Activated naive CD8-positive, alpha-beta T cell (primary cell): ENCODE data around the gene AKIP1.
"Not testable (repeated sequence)": the region's sequence is repeated elsewhere in the genome, so short reads cannot be mapped to it uniquely, and the experiment has no call there.

ENCODE experiments used
- H3K27ac Mint-ChIP-seq: one replicate; pipeline ENCODE4 v1.8.0; 2021; ENCODE audit warnings: mixed read lengths
- H3K27me3 Mint-ChIP-seq: one replicate; pipeline ENCODE4 v1.8.0; 2021; ENCODE audit warnings: mixed read lengths
- H3K36me3 Mint-ChIP-seq: one replicate; pipeline ENCODE4 v1.8.0; 2021; ENCODE audit warnings: mixed read lengths
- H3K4me1 Mint-ChIP-seq: one replicate; pipeline ENCODE4 v1.8.0; 2021; ENCODE audit warnings: low read depth, mixed read lengths
- H3K4me3 Mint-ChIP-seq: one replicate; pipeline ENCODE4 v1.8.0; 2021; ENCODE audit warnings: mild to moderate bottlenecking, mixed read lengths
- H3K9me3 Mint-ChIP-seq: one replicate; pipeline ENCODE4 v1.8.0; 2021; ENCODE audit warnings: low read depth, mixed read lengths

Gene AKIP1, protein sequence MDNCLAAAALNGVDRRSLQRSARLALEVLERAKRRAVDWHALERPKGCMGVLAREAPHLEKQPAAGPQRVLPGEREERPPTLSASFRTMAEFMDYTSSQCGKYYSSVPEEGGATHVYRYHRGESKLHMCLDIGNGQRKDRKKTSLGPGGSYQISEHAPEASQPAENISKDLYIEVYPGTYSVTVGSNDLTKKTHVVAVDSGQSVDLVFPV

DNA sequence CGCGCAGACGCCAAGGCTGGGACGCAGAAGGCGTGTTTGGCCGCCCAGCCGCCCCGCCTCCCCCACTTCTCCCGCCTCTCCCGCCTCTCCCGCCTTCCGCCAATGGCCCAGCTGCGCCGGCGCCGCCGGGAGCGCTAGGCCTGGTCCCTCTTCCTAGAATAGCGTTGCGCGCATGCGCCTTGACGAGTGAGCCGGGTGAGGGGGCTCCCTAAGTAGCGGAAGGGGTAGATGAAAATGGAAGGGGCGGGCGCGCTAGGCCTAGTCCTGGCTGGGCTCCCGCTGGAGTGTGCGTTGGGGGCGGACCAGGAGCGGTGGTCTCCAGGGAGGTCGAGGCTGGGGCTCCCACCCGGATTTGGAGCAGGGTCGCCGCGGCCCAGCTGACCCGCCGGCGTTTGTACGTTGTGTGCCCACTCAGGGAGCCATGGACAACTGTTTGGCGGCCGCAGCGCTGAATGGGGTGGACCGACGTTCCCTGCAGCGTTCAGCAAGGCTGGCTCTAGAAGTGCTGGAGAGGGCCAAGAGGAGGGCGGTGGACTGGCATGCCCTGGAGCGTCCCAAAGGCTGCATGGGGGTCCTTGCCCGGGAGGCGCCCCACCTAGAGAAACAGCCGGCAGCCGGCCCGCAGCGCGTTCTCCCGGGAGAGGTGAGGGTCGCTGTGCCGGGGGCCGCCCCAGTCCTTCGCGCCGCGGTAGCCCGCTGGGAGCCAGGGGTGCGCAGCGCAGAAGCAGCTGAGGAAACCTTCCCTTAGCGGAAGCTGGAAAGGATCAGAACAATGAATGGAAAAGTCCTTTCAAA, at the start of gene AKIP1:
Gene AKIP1 (plus strand): TSS at position 161 of the 795 bp plus-strand sequence. CDS start 261 bp downstream, at position 422.
- Mint-ChIP-seq H3K9me3 (no peaks in the 10 kb centered on the region), H3K36me3 (no peaks in the 10 kb centered on the region), H3K27me3 (no peaks in the 10 kb centered on the region), H3K4me3 (peak within 1 kb of the TSS; percentile 93), H3K4me1 (peaks cover 50% of the 10 kb centered on the region), H3K27ac (peak within 1 kb of the TSS; percentile 87)

DNA sequence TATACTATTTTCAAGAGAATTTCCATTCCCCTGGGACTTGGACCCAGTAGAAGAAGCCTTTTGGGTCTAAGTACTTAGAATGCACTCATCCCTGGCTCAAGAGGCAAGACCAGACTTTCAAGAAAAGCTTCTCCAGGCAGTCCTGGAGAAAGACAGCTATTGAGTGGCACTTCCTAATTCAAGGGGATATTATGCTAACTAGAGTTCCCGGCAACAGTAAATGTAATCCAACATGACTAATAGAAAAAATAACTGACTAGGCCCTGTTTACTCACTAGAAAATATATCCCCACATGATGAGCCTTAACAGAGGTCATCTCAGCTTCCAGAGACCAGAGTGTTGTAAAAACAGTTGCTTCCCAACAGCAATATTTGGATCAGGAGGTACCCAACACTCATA, 47.2 kb upstream of the AKIP1 start:
- no peak overlapping the region for H3K4me3 Mint-ChIP-seq
- H3K9me3 Mint-ChIP-seq = no peaks in the 10 kb centered on the region
- H3K36me3 Mint-ChIP-seq = no peaks in the 10 kb centered on the region
- peaks cover 33% of the 10 kb centered on the region for H3K27me3 Mint-ChIP-seq
- no peak overlapping the region for H3K27ac Mint-ChIP-seq
- no peaks in the 10 kb centered on the region for H3K4me1 Mint-ChIP-seq

DNA sequence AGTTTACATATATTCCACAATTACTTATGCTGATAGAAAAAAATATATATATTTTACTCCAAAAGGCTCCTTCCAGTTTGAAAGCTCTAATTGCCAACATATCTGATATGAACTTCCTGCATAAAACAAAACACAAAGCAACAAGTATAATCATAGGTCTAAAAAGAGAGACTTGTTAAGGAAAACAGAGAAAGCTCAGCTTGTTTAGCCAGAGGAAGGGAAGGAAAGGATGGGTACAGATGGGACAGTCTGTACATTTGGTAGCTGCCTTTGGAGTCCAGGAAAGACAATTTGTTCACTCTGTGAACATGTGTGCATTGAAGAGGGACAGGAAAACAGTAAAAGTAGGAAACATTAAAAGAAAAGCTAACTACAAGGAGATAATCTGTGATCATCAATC, 45.7 kb upstream of the AKIP1 start:
- no peaks in the 10 kb centered on the region for H3K9me3 Mint-ChIP-seq
- H3K36me3 Mint-ChIP-seq = no peaks in the 10 kb centered on the region
- no peak overlapping the region for H3K4me3 Mint-ChIP-seq
- peaks cover 3% of the 10 kb centered on the region for H3K4me1 Mint-ChIP-seq
- H3K27ac Mint-ChIP-seq = no peak overlapping the region
- H3K27me3 Mint-ChIP-seq = peaks cover 38% of the 10 kb centered on the region

DNA sequence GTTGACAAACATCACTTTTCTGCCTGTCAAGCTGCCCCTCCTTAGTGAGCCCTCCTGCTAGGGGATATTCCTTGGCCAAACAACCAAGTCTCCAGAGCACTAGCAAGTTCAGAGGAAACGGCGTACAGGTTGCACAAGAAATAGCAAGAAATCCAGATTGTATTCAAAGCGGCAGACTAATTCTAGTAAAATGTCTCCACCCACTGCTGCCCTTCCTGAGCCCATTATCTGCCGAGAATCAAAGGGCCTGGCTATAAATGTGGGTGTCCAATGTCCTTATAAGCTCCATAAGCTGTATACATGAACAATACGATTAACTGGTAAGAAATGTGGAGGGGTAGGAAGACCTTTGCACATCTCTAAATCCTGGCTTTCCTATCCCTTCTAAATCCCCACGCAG, 44.0 kb upstream of the AKIP1 start:
- Mint-ChIP-seq H3K36me3 (no peaks in the 10 kb centered on the region), H3K9me3 (no peaks in the 10 kb centered on the region), H3K27ac (no peak overlapping the region), H3K4me1 (peaks cover 4% of the 10 kb centered on the region), H3K4me3 (no peak overlapping the region), H3K27me3 (peaks cover 37% of the 10 kb centered on the region)

DNA sequence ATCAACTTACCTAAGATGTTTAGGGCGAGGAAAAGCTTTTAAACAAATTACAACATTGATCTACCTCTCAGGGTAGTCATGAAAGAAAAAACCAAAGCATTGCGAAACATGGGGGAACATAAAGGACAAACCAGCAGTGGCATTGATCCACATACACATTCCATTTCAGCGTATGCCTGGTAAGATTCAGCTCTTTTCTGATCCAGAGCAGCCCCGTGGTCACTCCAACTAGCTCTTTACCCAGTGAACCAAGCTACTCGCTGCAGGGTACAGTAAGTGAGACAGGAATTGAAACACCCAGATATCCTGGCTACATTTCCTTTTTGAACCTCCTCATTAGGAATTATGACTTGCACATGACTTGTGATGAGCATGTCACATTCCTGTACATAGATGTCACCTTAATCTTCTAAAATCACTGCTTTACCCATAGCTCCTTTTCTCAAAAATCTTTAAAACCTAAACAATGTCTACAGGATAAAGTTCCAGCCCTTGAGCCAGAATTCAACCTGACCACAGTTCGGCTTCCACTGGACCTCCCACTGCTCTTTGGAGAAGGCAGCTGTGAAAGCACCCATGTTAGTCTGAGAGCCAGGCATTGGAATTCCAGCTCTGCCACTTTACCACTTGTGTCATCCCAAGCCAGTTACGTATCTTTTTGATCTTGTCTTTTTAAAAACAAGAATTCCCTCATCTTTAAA, 42.9 kb upstream of the AKIP1 start:
- Mint-ChIP-seq H3K9me3 (no peaks in the 10 kb centered on the region), H3K4me3 (no peak overlapping the region), H3K4me1 (peaks cover 4% of the 10 kb centered on the region), H3K27ac (no peak overlapping the region), H3K27me3 (peaks cover 39% of the 10 kb centered on the region), H3K36me3 (no peaks in the 10 kb centered on the region)

DNA sequence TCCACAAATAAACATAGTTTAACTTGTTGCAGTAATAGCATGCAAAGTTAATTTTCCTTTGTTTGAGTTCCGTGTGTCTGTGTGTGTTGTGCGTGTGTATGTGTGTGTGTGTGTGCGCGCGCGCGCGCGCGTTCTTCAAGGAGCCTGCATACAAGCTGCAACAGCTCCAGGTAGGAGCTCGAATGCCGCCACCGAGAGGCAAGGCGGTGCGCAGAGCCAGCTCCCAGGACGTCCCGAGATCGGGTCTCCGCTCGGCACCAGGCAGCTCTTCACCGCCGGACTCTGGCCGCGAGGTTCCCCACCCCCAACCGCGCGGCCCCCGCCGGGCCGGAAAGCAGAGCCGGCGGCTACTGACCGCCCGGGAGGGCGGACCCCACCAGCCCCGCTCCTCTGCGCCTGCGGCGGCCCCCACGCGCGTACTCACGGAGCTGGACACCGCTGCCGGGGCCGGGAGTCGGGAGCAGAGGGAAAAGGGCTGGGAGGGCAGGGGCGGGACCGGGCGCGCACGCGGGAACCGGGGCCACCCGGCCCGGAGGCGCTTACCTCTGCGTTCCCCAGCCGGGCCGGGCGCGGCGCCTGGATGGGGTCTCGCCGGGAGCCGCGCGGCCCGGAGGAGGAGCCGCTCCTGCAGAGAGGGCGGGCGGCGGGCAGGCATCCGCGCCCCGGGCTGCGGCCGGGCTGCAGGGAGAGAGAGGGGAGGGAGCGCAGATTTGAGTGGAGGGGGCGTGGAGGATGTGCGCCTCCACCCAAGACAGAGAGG, 40.4 kb upstream of the AKIP1 start:
- H3K9me3 Mint-ChIP-seq = no peaks in the 10 kb centered on the region
- peaks cover 27% of the 10 kb centered on the region for H3K27me3 Mint-ChIP-seq

DNA sequence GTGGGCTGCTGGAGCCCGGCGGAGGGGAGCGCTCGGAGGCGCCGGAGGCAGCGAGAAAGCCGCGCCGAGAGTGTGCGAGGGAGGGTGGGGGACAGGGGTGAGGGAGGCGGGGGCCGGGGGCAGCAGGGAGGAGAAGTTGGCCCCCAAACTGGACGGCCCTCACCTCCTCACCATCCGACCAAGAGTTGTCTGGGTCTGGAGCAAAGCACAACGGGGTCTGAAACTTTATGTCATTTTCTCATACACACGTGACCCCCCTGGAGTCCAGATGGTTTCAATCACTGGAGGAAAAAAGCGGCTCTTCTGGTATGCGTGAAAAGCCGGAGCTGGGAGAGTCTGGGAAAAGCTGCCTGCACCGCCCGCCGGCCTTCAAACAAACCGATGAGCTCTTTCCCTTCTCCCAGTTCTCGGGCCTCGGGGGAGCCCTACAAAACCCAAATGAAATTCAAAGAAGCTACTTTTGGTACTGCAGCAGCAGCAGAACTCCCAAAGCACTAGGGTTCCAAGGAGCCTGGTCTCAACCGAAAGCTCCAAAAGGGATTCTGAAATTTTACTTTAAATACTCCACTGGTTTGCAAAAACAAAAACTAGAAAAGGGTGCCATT, 39.7 kb upstream of the AKIP1 start:
- Mint-ChIP-seq H3K4me1 (peaks cover 14% of the 10 kb centered on the region), H3K9me3 (no peaks in the 10 kb centered on the region), H3K4me3 (peak overlapping the region; percentile 31), H3K27ac (no peak overlapping the region), H3K36me3 (no peaks in the 10 kb centered on the region), H3K27me3 (peaks cover 28% of the 10 kb centered on the region)

More for the DNA sequence above, 40.4 kb upstream of the AKIP1 start:
- H3K4me3 Mint-ChIP-seq = peak overlapping the region; percentile 74
- H3K27ac Mint-ChIP-seq = no peak overlapping the region
- peaks cover 14% of the 10 kb centered on the region for H3K4me1 Mint-ChIP-seq
- no peaks in the 10 kb centered on the region for H3K36me3 Mint-ChIP-seq

DNA sequence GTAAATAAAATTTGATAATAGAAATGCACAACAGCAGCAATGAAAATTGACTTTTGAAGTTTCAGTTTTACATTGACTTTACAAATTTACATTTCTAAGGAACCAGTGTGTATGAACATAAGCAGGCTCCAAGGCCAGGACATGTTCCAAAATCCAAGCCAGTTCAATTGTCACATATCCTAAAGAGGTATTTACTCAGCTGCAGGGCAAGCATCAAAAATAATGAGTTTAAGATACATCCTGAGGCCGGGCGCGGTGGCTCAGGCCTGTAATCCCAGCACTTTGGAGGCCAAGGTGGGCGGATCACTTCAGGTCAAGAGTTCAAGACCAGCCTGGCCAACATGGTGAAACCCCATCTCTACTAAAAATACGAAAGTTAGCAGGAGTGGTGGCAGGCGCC, 39.0 kb upstream of the AKIP1 start:
- H3K9me3 Mint-ChIP-seq = no peaks in the 10 kb centered on the region
- H3K36me3 Mint-ChIP-seq = no peaks in the 10 kb centered on the region
- peaks cover 14% of the 10 kb centered on the region for H3K4me1 Mint-ChIP-seq
- H3K4me3 Mint-ChIP-seq = peak overlapping the region; percentile 31
- H3K27me3 Mint-ChIP-seq = peaks cover 25% of the 10 kb centered on the region
- H3K27ac Mint-ChIP-seq = no peak overlapping the region

DNA sequence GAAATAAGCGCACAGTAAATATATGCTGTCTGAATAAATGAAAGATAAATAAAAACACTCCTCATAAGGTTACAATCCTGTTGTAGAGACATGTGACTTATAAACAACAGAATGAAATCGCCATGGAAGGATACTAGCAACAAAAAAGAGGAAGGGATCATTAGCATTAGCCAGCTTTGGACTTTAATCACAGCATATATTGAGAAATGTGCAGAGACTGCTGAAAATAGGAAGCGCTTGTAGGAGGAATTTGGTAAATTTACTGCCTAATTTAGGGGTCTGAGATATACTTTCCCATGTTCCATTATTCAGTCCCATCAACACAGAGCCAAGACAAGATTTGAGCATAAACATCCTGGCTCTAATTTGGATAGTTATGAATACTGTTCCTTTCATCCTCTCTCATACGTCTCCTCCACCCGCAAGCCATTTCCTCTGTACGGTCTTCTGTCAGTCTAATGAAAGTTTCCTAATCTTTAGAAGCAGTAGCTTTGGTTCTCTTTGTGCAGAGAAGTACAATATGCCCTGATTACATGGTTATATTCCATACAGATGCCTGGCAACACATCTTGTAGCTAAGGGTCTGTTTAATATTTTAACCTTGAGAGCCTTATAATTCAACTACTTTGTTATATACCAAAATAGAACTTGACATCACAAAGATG, 37.1 kb upstream of the AKIP1 start:
- Mint-ChIP-seq H3K36me3 (no peaks in the 10 kb centered on the region), H3K4me3 (no peak overlapping the region), H3K27me3 (peaks cover 23% of the 10 kb centered on the region), H3K4me1 (peaks cover 14% of the 10 kb centered on the region), H3K9me3 (no peaks in the 10 kb centered on the region), H3K27ac (no peak overlapping the region)

DNA sequence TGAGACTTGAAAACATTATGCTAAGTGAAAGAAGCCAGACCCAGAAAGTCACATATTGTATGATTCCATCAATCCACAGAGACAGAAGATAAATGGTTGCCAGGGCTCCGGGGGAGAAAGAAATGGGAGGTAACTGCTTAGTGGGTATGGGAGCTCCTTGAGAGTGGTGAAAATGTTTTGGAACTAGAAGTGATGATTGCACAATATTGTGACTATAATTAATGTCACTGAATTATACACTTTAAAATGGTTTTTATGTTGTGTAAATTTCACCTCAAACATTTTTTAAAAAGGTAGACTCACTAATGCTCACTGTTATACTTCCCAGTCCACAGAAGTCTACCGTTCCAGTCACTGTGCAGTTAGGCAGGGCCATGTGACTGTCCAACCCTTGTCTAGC, 32.2 kb upstream of the AKIP1 start:
- Mint-ChIP-seq H3K4me1 (peaks cover 6% of the 10 kb centered on the region), H3K36me3 (no peaks in the 10 kb centered on the region), H3K4me3 (no peak overlapping the region), H3K27me3 (peaks cover 15% of the 10 kb centered on the region), H3K9me3 (no peaks in the 10 kb centered on the region), H3K27ac (no peak overlapping the region)

DNA sequence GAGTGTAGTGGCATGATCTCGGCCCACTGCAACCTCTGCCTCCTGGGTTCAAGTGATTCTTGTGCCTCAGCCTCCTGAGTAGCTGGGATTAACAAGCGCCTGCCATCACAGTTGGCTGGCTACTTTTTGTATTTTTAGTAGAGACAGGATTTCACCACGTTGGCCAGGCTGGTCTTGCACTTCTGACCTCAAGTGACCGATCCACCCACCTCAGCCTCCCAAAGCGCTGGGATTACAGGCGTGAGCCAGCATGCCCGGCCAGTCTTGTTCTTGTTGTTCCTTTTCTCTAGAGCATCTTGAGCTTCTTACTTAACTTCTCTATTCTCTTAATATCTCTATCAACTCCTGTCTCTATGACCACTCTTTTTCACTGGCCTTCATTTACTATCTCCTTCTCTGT, 29.4 kb upstream of the AKIP1 start:
- H3K36me3 Mint-ChIP-seq, H3K4me3 Mint-ChIP-seq, H3K9me3 Mint-ChIP-seq, H3K4me1 Mint-ChIP-seq, H3K27ac Mint-ChIP-seq: not testable (repeated sequence)
- H3K27me3 Mint-ChIP-seq = peaks cover 14% of the 10 kb centered on the region

DNA sequence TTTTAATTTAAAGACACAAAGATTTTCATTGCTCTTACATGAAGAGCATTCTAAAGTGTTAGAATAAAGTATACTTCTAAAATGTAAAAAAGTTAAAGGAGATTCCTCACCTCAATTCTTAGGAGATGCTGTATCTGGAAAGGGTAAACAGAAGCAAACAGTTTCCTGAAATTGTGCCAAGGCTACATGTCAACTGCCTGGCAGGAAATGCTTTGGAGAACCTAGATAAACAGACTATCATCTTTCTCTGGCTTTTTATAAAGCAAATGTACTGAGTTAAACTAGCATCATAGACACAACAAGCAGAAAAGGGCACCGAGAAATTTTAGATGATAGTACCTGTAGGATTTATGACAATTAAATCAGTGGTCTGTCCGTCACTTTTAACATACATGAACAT, 24.7 kb upstream of the AKIP1 start:
- H3K36me3 Mint-ChIP-seq = peaks cover 6% of the 10 kb centered on the region
- H3K9me3 Mint-ChIP-seq = no peaks in the 10 kb centered on the region
- H3K27me3 Mint-ChIP-seq = peaks cover 3% of the 10 kb centered on the region
- no peak overlapping the region for H3K27ac Mint-ChIP-seq
- H3K4me3 Mint-ChIP-seq = no peak overlapping the region
- H3K4me1 Mint-ChIP-seq = no peaks in the 10 kb centered on the region

DNA sequence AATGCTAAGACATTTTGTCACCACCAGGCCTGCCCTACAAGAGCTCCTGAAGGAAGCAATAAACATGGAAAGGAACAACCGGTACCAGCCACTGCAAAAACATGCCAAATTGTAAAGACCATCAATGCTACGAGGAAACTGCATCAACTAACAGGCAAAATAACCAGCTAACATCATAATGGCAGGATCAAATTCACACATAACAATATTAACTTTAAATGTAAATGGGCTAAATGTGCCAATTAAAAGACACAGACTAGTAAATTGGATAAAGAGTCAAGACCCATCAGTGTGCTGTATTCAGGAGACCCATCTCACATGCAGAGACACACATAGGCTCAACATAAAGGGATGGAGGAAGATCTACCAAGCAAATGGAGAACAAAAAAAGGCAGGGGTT, 19.8 kb upstream of the AKIP1 start:
- not testable (repeated sequence) for H3K27me3 Mint-ChIP-seq, H3K4me1 Mint-ChIP-seq, H3K36me3 Mint-ChIP-seq, H3K27ac Mint-ChIP-seq, H3K9me3 Mint-ChIP-seq, H3K4me3 Mint-ChIP-seq

DNA sequence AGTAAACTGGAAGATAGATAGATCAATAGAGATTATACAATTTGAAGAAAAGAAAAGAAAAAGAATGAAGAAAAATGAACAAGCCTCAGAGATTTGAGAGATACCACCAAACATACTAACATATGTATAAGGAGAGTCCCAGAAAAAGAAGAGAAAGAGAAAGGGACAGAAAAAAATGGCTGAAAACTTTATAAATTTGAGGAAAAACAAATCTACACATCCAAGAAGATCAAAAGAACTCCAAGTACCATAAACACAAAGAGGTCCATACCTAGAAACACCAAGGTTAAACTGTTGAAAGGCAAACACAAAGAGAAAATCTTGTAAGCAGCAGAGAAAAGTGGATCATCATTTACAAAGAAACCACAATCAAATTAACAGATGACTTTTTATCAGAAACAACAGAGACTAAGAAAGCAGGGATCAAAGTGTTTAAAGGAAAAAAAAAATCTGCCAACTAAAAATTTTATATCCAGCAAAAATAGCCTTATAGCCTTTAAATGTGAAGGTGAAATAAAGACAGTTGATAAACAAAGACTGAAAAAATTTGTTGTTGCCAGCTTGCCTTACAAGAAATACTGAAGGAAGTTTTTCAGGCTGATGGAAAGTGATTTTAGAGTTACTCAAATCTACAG, 11.8 kb upstream of the AKIP1 start:
- no peaks in the 10 kb centered on the region for H3K4me1 Mint-ChIP-seq
- no peak overlapping the region for H3K27ac Mint-ChIP-seq
- H3K9me3 Mint-ChIP-seq = peaks cover 11% of the 10 kb centered on the region
- peaks cover 3% of the 10 kb centered on the region for H3K27me3 Mint-ChIP-seq
- H3K4me3 Mint-ChIP-seq = no peak overlapping the region
- peaks cover 21% of the 10 kb centered on the region for H3K36me3 Mint-ChIP-seq
